Measurements from ENCODE around the gene OCEL1. TPM values are rescaled to one million over a fixed set of nuclear protein-coding genes. Genes with fewer than 3 reads are reported as not detected.
A peak's percentile ranks its signal among the peaks of the same experiment; 100 is the strongest.

The OCEL1 gene
- 3.9 and 6.1 TPM in 2 replicates for total RNA-seq

GRCh38 chr19:17226002-17226933 is at the start of gene OCEL1:
Gene OCEL1 (plus strand): TSS chr19:17226226. CDS start chr19:17226248, 22 bp downstream.
- peak; percentile 98 for DNase-seq (ENCODE audit: low read depth)
- H3K4me3 ChIP-seq (ENCODE audit: low read depth, low read length) = peak within 1 kb of the TSS; percentile 86
- TF ChIP-seq CTCF (IDR thresholded peaks at IDR 0.05; ENCODE audit: insufficient read depth, low read depth, low read length) = no peak

GRCh38 chr19:17178291-17178690 is 47.7 kb upstream of the OCEL1 start:
- no peak for TF ChIP-seq CTCF (IDR thresholded peaks at IDR 0.05; ENCODE audit: insufficient read depth, low read depth, low read length)
- no peak for DNase-seq (ENCODE audit: low read depth)
- H3K4me3 ChIP-seq (ENCODE audit: low read depth, low read length) = no peak overlapping the region

- no peak overlapping the region for H3K4me3 ChIP-seq (ENCODE audit: low read depth, low read length)
- DNase-seq (ENCODE audit: low read depth) = no peak
- no peak for TF ChIP-seq CTCF (IDR thresholded peaks at IDR 0.05; ENCODE audit: insufficient read depth, low read depth, low read length)
These were observed 44.9 kb upstream of the OCEL1 start for GRCh38 chr19:17180997-17181702.

- no peak for DNase-seq (ENCODE audit: low read depth)
- no peak for TF ChIP-seq CTCF (IDR thresholded peaks at IDR 0.05; ENCODE audit: insufficient read depth, low read depth, low read length)
- no peak overlapping the region for H3K4me3 ChIP-seq (ENCODE audit: low read depth, low read length)
These were observed 42.7 kb upstream of the OCEL1 start for GRCh38 chr19:17183271-17183761.

- DNase-seq (ENCODE audit: low read depth) = no peak
- no peak for TF ChIP-seq CTCF (IDR thresholded peaks at IDR 0.05; ENCODE audit: insufficient read depth, low read depth, low read length)
These were observed 42.1 kb upstream of the OCEL1 start for GRCh38 chr19:17183858-17184321.

GRCh38 chr19:17184371-17184841 is 41.6 kb upstream of the OCEL1 start:
- no peak overlapping the region for H3K4me3 ChIP-seq (ENCODE audit: low read depth, low read length)
- no peak for TF ChIP-seq CTCF (IDR thresholded peaks at IDR 0.05; ENCODE audit: insufficient read depth, low read depth, low read length)
- DNase-seq (ENCODE audit: low read depth) = no peak

More at GRCh38 chr19:17183858-17184321, 42.1 kb upstream of the OCEL1 start:
- H3K4me3 ChIP-seq (ENCODE audit: low read depth, low read length) = no peak overlapping the region
